Tibial artery (tissue), 4 donors: ENCODE results near the gene NPBWR2.

ENCODE experiments used
- DNase-seq, 2 donors: peaks; one replicate each; pipeline ENCODE4 v3.0.0-alpha.2; 2019
- H3K27ac ChIP-seq, 2 donors: fragments of 200-600 bp; sonication (generic) in 1 of 2; 1 replicate in 1 of 2; 2 replicates in 1 of 2; pipeline ENCODE4 v1.5.1; 2018 to 2019; ENCODE audit warnings: mild to moderate bottlenecking in 1 of 2
- H3K27me3 ChIP-seq, 2 donors: fragments of 200-600 bp; sonication (generic) in 1 of 2; one replicate each; pipeline versions ENCODE4 v1.5.1 to v1.6.0; 2016 to 2019
- H3K36me3 ChIP-seq, 3 donors: fragments of 200-600 bp; sonication (generic) in 2 of 3; one replicate each; pipeline ENCODE4 v1.5.1; 2016 to 2019; ENCODE audit warnings: mild to moderate bottlenecking in 2 of 3
- H3K4me1 ChIP-seq, 4 donors: fragments of 200-600 bp; sonication (generic) in 2 of 4; 1 replicate in 3 of 4; 2 replicates in 1 of 4; pipeline ENCODE4 v1.5.1; 2016 to 2019
- H3K4me3 ChIP-seq, 2 donors: fragments of 200-600 bp; sonication (generic) in 1 of 2; 1 replicate in 1 of 2; 2 replicates in 1 of 2; pipeline ENCODE4 v1.5.1; 2018 to 2019; ENCODE audit warnings: mild to moderate bottlenecking in 2 of 2
- H3K9me3 ChIP-seq, 3 donors: fragments of 200-600 bp; sonication (generic) in 1 of 3; one replicate each; pipeline ENCODE4 v1.5.1; 2016 to 2019
- intact Hi-C: fragments of 100-400 bp; cut with DNase I; formaldehyde crosslinking; loops from one replicate; pipeline ENCODE4 v1.15.0; 2023; ENCODE audit warnings: low total_unique reads
- TF ChIP-seq, protein P1 (sequence below), 2 experiments: fragments of 200-600 bp in 1 of 2; fragments of 450-650 bp in 1 of 2; IDR thresholded peaks; one replicate each; pipeline ENCODE4 v1.5.1; 2017 to 2019; ENCODE audit warnings: antibody characterized with exemption in 2 of 2, mild to moderate bottlenecking in 1 of 2, moderate library complexity in 1 of 2

NPBWR2 gene

GRCh38 chr20:64099880-64100565, 7.3 kb downstream of the NPBWR2 start:
- no peak overlapping the region for H3K27ac ChIP-seq
- H3K4me1 ChIP-seq = peaks cover 0 to 11% (median 6%) of the 10 kb centered on the region in 4 donors
- DNase-seq = no peak
- no peaks in the 10 kb centered on the region for H3K9me3 ChIP-seq
- TF ChIP-seq, protein P1, sequence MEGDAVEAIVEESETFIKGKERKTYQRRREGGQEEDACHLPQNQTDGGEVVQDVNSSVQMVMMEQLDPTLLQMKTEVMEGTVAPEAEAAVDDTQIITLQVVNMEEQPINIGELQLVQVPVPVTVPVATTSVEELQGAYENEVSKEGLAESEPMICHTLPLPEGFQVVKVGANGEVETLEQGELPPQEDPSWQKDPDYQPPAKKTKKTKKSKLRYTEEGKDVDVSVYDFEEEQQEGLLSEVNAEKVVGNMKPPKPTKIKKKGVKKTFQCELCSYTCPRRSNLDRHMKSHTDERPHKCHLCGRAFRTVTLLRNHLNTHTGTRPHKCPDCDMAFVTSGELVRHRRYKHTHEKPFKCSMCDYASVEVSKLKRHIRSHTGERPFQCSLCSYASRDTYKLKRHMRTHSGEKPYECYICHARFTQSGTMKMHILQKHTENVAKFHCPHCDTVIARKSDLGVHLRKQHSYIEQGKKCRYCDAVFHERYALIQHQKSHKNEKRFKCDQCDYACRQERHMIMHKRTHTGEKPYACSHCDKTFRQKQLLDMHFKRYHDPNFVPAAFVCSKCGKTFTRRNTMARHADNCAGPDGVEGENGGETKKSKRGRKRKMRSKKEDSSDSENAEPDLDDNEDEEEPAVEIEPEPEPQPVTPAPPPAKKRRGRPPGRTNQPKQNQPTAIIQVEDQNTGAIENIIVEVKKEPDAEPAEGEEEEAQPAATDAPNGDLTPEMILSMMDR (IDR thresholded peaks at IDR 0.05) = no peak
- peaks cover 0 to 17% (median 6%) of the 10 kb centered on the region in 3 donors for H3K36me3 ChIP-seq
- intact Hi-C loops = no loop called here
- no peak overlapping the region for H3K4me3 ChIP-seq
- H3K27me3 ChIP-seq = peaks cover 0 to 82% of the 10 kb centered on the region in 2 donors

- Histone ChIP-seq H3K27ac (no peak overlapping the region), H3K27me3 (peaks cover 0 to 74% of the 10 kb centered on the region in 2 donors)
- DNase-seq = no peak
These were observed 8.1 kb downstream of the NPBWR2 start for GRCh38 chr20:64099086-64099786.

GRCh38 chr20:64098471-64099013, 8.8 kb downstream of the NPBWR2 start:
- TF ChIP-seq, protein P1 (IDR thresholded peaks at IDR 0.05) = no peak
- peaks cover 0 to 11% (median 6%) of the 10 kb centered on the region in 4 donors for H3K4me1 ChIP-seq
- DNase-seq = no peak
- intact Hi-C loops = no loop called here
- H3K4me3 ChIP-seq = no peak overlapping the region
- H3K27ac ChIP-seq = no peak overlapping the region
- H3K27me3 ChIP-seq = peaks cover 0 to 68% of the 10 kb centered on the region in 2 donors
- H3K36me3 ChIP-seq = peaks cover 0 to 17% (median 6%) of the 10 kb centered on the region in 3 donors
- no peaks in the 10 kb centered on the region for H3K9me3 ChIP-seq

More at GRCh38 chr20:64099086-64099786, 8.1 kb downstream of the NPBWR2 start:
- Histone ChIP-seq H3K4me3 (no peak overlapping the region), H3K4me1 (peaks cover 0 to 11% (median 6%) of the 10 kb centered on the region in 4 donors), H3K36me3 (peaks cover 0 to 17% (median 6%) of the 10 kb centered on the region in 3 donors), H3K9me3 (no peaks in the 10 kb centered on the region)
- TF ChIP-seq, protein P1 (IDR thresholded peaks at IDR 0.05) = no peak
- intact Hi-C loops = no loop called here

DNA sequence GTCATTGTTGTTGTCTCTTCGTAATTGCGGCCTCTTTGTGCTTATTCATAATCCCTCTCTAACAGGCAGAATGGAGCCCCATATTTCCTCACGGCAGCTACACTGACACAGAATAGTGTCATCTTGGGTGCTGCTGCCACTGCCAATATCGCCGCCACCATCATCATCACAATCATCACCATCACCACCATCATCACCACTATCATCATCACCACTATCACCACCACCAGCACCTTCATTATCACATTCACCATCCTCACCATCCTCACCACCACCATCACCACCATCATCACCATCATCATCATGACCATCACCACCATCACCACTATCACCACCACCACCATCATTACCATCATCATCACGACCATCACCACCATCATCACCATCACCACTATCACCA, 10.8 kb downstream of the NPBWR2 start:
- Histone ChIP-seq H3K36me3 (peaks cover 0 to 17% (median 6%) of the 10 kb centered on the region in 3 donors), H3K27ac (no peak overlapping the region), H3K9me3 (no peaks in the 10 kb centered on the region), H3K4me1 (no peaks in the 10 kb centered on the region), H3K27me3 (peaks cover 0 to 48% of the 10 kb centered on the region in 2 donors), H3K4me3 (no peak overlapping the region)
- DNase-seq = no peak
- TF ChIP-seq, protein P1 (IDR thresholded peaks at IDR 0.05) = no peak
- intact Hi-C loops = no loop called here

DNA sequence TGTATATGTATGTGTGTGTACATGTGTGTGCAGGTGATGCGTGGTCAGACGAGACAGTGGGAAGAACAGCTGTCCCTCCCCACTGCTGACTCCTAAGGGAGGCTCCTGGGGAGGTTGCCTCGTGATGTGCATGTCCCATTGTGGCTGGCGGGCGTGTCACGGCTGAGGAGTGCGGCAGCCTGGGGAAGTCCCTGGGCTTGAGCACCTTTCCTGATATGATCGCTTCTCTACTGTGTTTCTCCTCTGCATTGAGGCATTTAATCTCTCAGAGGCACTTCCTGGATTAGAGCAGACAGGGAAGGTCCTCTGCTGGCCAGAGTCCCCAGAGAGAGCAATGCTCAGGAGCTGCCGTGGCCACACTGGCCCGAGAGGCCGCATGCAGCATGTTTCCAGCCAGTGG, 11.4 kb downstream of the NPBWR2 start:
- Histone ChIP-seq H3K27ac (no peak overlapping the region), H3K27me3 (peaks cover 0 to 46% of the 10 kb centered on the region in 2 donors), H3K4me1 (no peaks in the 10 kb centered on the region), H3K36me3 (peaks cover 0 to 17% (median 6%) of the 10 kb centered on the region in 3 donors), H3K9me3 (no peaks in the 10 kb centered on the region), H3K4me3 (no peak overlapping the region)
- TF ChIP-seq, protein P1 (IDR thresholded peaks at IDR 0.05) = no peak
- no peak for DNase-seq
- intact Hi-C loops = no loop called here
